DMS79 (cell line): ENCODE measurements around the gene NR4A1.

Experiments
- DNase-seq: peaks from one replicate; lab custom pipeline; 2025; lab: John Stamatoyannopoulos, UW

The NR4A1 gene

GRCh38 chr12:52050758-52051541, at the start of gene NR4A1:
Gene NR4A1, plus strand, starts transcription at chr12:52051442. Its CDS starts 2,887 bp downstream, at chr12:52054329.
- peak; percentile 38 for DNase-seq

GRCh38 chr12:52003016-52003550, 48.2 kb upstream of the NR4A1 start:
- DNase-seq = no peak

GRCh38 chr12:52003591-52003990, 47.7 kb upstream of the NR4A1 start:
- DNase-seq = no peak

GRCh38 chr12:52004042-52004648, 47.1 kb upstream of the NR4A1 start:
- DNase-seq = no peak

GRCh38 chr12:52005218-52005902, 45.9 kb upstream of the NR4A1 start:
- DNase-seq = no peak

GRCh38 chr12:52005903-52006703, 45.1 kb upstream of the NR4A1 start:
- no peak for DNase-seq

GRCh38 chr12:52006726-52007157, 44.5 kb upstream of the NR4A1 start, which contains the start of gene TAMALIN:
Gene TAMALIN, plus strand, starts transcription at chr12:52006946. Its CDS starts 74 bp downstream, at chr12:52007020.
- no peak for DNase-seq

- no peak for DNase-seq
These were observed 43.9 kb upstream of the NR4A1 start for GRCh38 chr12:52007158-52007921.

GRCh38 chr12:52007982-52008510, 43.2 kb upstream of the NR4A1 start:
- no peak for DNase-seq

GRCh38 chr12:52009081-52009751, 42.0 kb upstream of the NR4A1 start:
- no peak for DNase-seq

GRCh38 chr12:52010152-52010622, 41.1 kb upstream of the NR4A1 start:
- no peak for DNase-seq

- no peak for DNase-seq
These were observed 40.3 kb upstream of the NR4A1 start for GRCh38 chr12:52010692-52011601.

- no peak for DNase-seq
These were observed 39.5 kb upstream of the NR4A1 start for GRCh38 chr12:52011602-52012214.

- DNase-seq = no peak
These were observed 37.5 kb upstream of the NR4A1 start for GRCh38 chr12:52013626-52014310.

GRCh38 chr12:52014567-52015530, 36.4 kb upstream of the NR4A1 start:
- no peak for DNase-seq

- DNase-seq = no peak
These were observed 35.7 kb upstream of the NR4A1 start for GRCh38 chr12:52015532-52016041.
